Bronchial epithelial cell (primary cell): ENCODE data around the gene SLC13A1. TPM values are rescaled to one million over a fixed set of nuclear protein-coding genes. Genes with fewer than 3 reads are reported as not detected.

ENCODE experiments used
- DNase-seq: peaks from one replicate; pipeline ENCODE4 v3.0.0-alpha.2; 2010; ENCODE audit warnings: low read depth
- FAIRE-seq: peaks from 2 replicates; lab custom pipeline; 2011; peaks lifted over from hg19 to GRCh38; lab: Jason Lieb, UNC
- H3K27me3 ChIP-seq: 2 replicates; pipeline ENCODE4 v1.5.1; 2011; ENCODE audit warnings: low read length; ENCODE audit not compliant: control insufficient read depth, insufficient read depth
- H3K36me3 ChIP-seq: 2 replicates; pipeline ENCODE4 v1.5.1; 2011; ENCODE audit warnings: low read length; ENCODE audit not compliant: control insufficient read depth, insufficient read depth
- H3K4me3 ChIP-seq: 2 replicates; pipeline ENCODE4 v1.5.1; 2011; ENCODE audit warnings: mild to moderate bottlenecking, low read depth, low read length, control low read depth
- total RNA-seq: library from RNA; depleted of rRNA; stranded (reverse); fragments of >200 nt; gene quantifications from 2 replicates; pipeline ENCODE4 v1.2.1, GENCODE V29; 2014
- TF ChIP-seq, protein P1 (sequence below): IDR thresholded peaks from 2 replicates; pipeline ENCODE4 v1.5.1; 2011; ENCODE audit warnings: mild to moderate bottlenecking, moderate library complexity, low read length, control low read depth, inconsistent platforms; ENCODE audit not compliant: insufficient read depth, severe bottlenecking

SLC13A1 gene
- total RNA-seq, 1 donor from 2014 or later = not detected

DNA sequence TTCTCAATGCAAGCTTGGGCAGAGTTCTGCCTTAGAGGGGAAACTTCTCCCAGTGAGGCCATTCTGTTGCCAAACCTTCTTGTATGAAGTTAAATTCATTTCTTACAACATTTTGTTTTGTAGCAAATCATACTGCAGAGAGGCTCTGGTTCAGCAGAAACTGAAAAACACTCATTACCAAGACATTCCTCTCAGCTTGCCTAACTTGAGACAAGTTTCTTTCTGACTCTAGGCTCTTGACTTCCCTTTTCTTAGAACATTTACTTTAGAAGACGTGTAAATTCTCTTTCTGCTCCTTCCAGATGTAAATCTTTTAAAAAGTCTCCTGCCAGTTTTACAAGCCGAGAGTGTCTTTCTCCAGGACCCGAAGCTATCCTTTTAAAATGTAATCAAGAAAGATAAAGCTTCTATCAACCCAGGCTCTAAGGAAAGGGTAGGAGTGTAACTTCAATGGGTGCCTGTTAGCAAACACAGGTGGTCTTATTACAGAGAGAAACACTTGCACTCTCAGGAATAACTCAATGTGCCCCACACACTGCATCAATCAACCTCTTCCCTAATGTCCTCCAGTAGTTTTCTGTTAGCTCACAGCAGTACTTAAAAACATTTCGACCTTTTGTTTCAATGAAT, 123.8 kb downstream of the SLC13A1 start:
- H3K4me3 ChIP-seq = no peak overlapping the region
- no peak for DNase-seq
- TF ChIP-seq, protein P1, sequence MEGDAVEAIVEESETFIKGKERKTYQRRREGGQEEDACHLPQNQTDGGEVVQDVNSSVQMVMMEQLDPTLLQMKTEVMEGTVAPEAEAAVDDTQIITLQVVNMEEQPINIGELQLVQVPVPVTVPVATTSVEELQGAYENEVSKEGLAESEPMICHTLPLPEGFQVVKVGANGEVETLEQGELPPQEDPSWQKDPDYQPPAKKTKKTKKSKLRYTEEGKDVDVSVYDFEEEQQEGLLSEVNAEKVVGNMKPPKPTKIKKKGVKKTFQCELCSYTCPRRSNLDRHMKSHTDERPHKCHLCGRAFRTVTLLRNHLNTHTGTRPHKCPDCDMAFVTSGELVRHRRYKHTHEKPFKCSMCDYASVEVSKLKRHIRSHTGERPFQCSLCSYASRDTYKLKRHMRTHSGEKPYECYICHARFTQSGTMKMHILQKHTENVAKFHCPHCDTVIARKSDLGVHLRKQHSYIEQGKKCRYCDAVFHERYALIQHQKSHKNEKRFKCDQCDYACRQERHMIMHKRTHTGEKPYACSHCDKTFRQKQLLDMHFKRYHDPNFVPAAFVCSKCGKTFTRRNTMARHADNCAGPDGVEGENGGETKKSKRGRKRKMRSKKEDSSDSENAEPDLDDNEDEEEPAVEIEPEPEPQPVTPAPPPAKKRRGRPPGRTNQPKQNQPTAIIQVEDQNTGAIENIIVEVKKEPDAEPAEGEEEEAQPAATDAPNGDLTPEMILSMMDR = no peak
- no peak for FAIRE-seq
- H3K36me3 ChIP-seq = no peaks in the 10 kb centered on the region
- H3K27me3 ChIP-seq = no peaks in the 10 kb centered on the region

DNA sequence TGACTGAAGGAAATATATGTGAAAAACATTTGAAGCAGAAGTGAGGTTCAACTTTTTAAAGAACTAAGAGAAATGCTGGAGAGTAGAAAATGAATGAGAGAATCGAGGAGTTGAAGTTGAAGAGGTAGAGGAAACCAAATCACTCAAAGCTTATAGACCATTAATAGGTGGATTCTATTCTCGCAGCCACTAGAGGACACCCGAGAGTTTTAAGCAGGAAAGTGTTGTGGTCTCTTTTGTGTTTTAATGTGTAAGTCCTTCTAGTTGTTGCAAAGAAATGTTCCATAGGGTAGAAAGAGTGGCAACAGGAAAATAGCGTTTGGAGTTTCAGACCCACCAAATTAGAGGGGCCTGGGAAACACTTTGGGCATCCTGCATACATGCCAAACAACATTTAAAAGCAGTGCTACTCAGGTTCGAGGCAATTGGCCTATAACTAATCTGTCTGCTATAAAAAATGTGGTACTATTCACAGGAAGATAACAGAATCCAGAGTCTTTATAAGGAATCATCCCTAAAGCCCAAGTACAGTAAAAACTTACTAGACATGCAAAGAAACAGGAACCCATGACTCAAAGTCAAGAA, 129.0 kb downstream of the SLC13A1 start:
- TF ChIP-seq, protein P1 = peak; percentile 30
- FAIRE-seq (no peak), DNase-seq (peak; percentile 8)
- no peaks in the 10 kb centered on the region for H3K36me3 ChIP-seq
- no peak overlapping the region for H3K4me3 ChIP-seq
- no peaks in the 10 kb centered on the region for H3K27me3 ChIP-seq

DNA sequence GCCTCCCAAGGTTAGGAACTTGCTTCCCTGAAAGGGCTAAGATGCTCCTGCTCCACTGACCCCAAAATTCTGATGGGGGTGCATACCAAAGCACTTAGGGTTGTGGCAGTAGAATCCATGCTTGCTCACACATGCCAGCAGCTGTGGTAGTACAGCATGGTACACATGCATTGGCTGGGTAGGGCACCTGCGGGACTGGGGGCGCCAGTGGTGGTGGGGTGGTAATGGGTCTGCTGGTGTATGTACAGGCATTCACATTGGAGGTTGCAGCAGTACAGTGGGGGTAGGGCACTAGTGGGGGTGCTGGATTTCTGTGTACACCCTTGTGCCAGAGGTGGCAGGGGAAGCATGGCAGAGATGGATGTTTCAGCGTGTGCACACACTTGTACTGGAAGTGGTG, 132.0 kb downstream of the SLC13A1 start:
- Histone ChIP-seq H3K36me3 (no peaks in the 10 kb centered on the region), H3K4me3 (no peak overlapping the region), H3K27me3 (no peaks in the 10 kb centered on the region)
- DNase-seq (no peak), FAIRE-seq (no peak)
- TF ChIP-seq, protein P1 = no peak

Other genes with a start within 250 kb of the SLC13A1 start
- gene TAS2R16, start 204.3 kb downstream of the SLC13A1 start, total RNA-seq = not detected in 2 replicates